DND-41 (cell line): ENCODE data around the gene RBM10.

ENCODE experiments used
- ATAC-seq: fragments of 200-7000 bp; cut with Tn5 transposase; 3 replicates; pipeline ENCODE4 v1.9.1; 2021; ENCODE audit warnings: low read depth; ENCODE audit not compliant: insufficient read depth
- DNase-seq: peaks from one replicate; pipeline ENCODE4 v3.0.0-alpha.2; 2020
- H2AFZ ChIP-seq: 2 replicates; pipeline ENCODE4 v1.6.0; 2012; ENCODE audit warnings: low read depth, low read length
- H3K27ac ChIP-seq: 2 replicates; pipeline ENCODE4 v1.5.1; 2012; ENCODE audit warnings: low read length, inconsistent platforms
- H3K27me3 ChIP-seq: fragments of 200-600 bp; sonication (generic); 2 replicates; pipeline ENCODE4 v1.6.0; 2012; ENCODE audit warnings: low read length, mild to moderate bottlenecking, inconsistent platforms; ENCODE audit not compliant: insufficient read depth, poor library complexity
- H3K36me3 ChIP-seq: 2 replicates; pipeline ENCODE4 v1.5.1; 2012; ENCODE audit warnings: low read length, inconsistent platforms; ENCODE audit not compliant: insufficient read depth
- H3K4me1 ChIP-seq: 2 replicates; pipeline ENCODE4 v1.5.1; 2012; ENCODE audit warnings: mild to moderate bottlenecking, low read length; ENCODE audit not compliant: insufficient read depth
- H3K4me2 ChIP-seq: 2 replicates; pipeline ENCODE4 v1.6.0; 2012; ENCODE audit warnings: mild to moderate bottlenecking, moderate library complexity, low read length, inconsistent platforms; ENCODE audit not compliant: insufficient read depth
- H3K4me3 ChIP-seq, 2 experiments: fragments of 200-600 bp in 1 of 2; shearing (Covaris generic) in 1 of 2; 2 replicates each; pipeline ENCODE4 v1.5.1; 2012 to 2016; ENCODE audit warnings: inconsistent platforms in 2 of 2, low read length in 2 of 2, mild to moderate bottlenecking in 2 of 2, low read depth in 1 of 2, moderate library complexity in 1 of 2
- H3K79me2 ChIP-seq: 2 replicates; pipeline ENCODE4 v1.6.0; 2012; ENCODE audit warnings: low read length, inconsistent platforms; ENCODE audit not compliant: insufficient read depth
- H3K9ac ChIP-seq: 2 replicates; pipeline ENCODE4 v1.6.0; 2012; ENCODE audit warnings: low read depth, mild to moderate bottlenecking, inconsistent platforms, low read length, moderate library complexity
- H3K9me3 ChIP-seq: 2 replicates; pipeline ENCODE4 v1.5.1; 2012; ENCODE audit warnings: low read length, moderate library complexity, mild to moderate bottlenecking, inconsistent platforms; ENCODE audit not compliant: insufficient read depth, severe bottlenecking
- H4K20me1 ChIP-seq: 2 replicates; pipeline ENCODE4 v1.6.0; 2012; ENCODE audit warnings: low read length; ENCODE audit not compliant: insufficient read depth
- CTCF ChIP-seq: IDR thresholded peaks from 2 replicates; pipeline ENCODE4 v1.5.1; 2012; ENCODE audit warnings: borderline replicate concordance, low read length, moderate library complexity, mild to moderate bottlenecking; ENCODE audit not compliant: poor library complexity, severe bottlenecking; ENCODE audit errors: extremely low read depth
- EZH2 ChIP-seq: IDR thresholded peaks from 3 replicates; pipeline ENCODE4 v1.6.1; 2012; ENCODE audit warnings: borderline replicate concordance, low read depth, mild to moderate bottlenecking, moderate library complexity, low read length, inconsistent platforms; ENCODE audit not compliant: severe bottlenecking

RBM10 gene

GRCh38 chrX:47169726-47170515 lies 24.9 kb downstream of the RBM10 start:
- DNase-seq (no peak), ATAC-seq (no peak)
- Histone ChIP-seq H3K4me3 (no peak overlapping the region), H3K9me3 (no peaks in the 10 kb centered on the region), H3K27ac (no peak overlapping the region), H3K27me3 (no peaks in the 10 kb centered on the region), H3K9ac (no peak overlapping the region), H3K36me3 (peaks cover 64% of the 10 kb centered on the region), H3K79me2 (peaks cover 41% of the 10 kb centered on the region), H3K4me1 (no peaks in the 10 kb centered on the region), H2AFZ (no peak overlapping the region), H3K4me2 (no peak overlapping the region), H4K20me1 (peaks cover 14% of the 10 kb centered on the region)
- TF ChIP-seq CTCF (no peak), EZH2 (no peak)

- H3K9ac ChIP-seq, result no peak overlapping the region
- H3K36me3 ChIP-seq, result peaks cover 76% of the 10 kb centered on the region
- peaks cover 37% of the 10 kb centered on the region for H3K79me2 ChIP-seq
- no peak overlapping the region for H2AFZ ChIP-seq
- no peak overlapping the region for H3K27ac ChIP-seq
- H3K27me3 ChIP-seq, result no peaks in the 10 kb centered on the region
- TF ChIP-seq CTCF, result no peak
- no peak for TF ChIP-seq EZH2
- peaks cover 14% of the 10 kb centered on the region for H4K20me1 ChIP-seq
- H3K4me2 ChIP-seq, result no peak overlapping the region
- ATAC-seq (no peak), DNase-seq (no peak)
- H3K4me1 ChIP-seq, result no peaks in the 10 kb centered on the region
- H3K9me3 ChIP-seq, result no peaks in the 10 kb centered on the region
- no peak overlapping the region for H3K4me3 ChIP-seq
Observed at GRCh38 chrX:47170861-47171692, 26.1 kb downstream of the RBM10 start.

GRCh38 chrX:47171996-47172395 lies 27.0 kb downstream of the RBM10 start:
- Histone ChIP-seq H4K20me1 (peaks cover 17% of the 10 kb centered on the region), H3K9ac (no peak overlapping the region), H2AFZ (no peak overlapping the region), H3K4me1 (no peaks in the 10 kb centered on the region), H3K4me3 (no peak overlapping the region), H3K36me3 (peaks cover 85% of the 10 kb centered on the region), H3K4me2 (no peak overlapping the region), H3K9me3 (no peaks in the 10 kb centered on the region), H3K27me3 (no peaks in the 10 kb centered on the region), H3K27ac (no peak overlapping the region), H3K79me2 (peaks cover 29% of the 10 kb centered on the region)
- ATAC-seq, result no peak
- no peak for DNase-seq
- TF ChIP-seq CTCF, result no peak
- no peak for TF ChIP-seq EZH2
